Stimulated activated CD8-positive, alpha-beta memory T cell treated with anti-CD3 and anti-CD28 coated beads, Interleukin-4, amount 100 ng/mL, for 24 hours (primary cell): ENCODE results near the gene BICDL1.
"Not testable (repeated sequence)": the region's sequence is repeated elsewhere in the genome, so short reads cannot be mapped to it uniquely, and the experiment has no call there.

Experiments used
- DNase-seq: peaks from one replicate; pipeline ENCODE4 v3.0.0-alpha.2; 2020; ENCODE audit warnings: low read depth

BICDL1 gene, protein sequence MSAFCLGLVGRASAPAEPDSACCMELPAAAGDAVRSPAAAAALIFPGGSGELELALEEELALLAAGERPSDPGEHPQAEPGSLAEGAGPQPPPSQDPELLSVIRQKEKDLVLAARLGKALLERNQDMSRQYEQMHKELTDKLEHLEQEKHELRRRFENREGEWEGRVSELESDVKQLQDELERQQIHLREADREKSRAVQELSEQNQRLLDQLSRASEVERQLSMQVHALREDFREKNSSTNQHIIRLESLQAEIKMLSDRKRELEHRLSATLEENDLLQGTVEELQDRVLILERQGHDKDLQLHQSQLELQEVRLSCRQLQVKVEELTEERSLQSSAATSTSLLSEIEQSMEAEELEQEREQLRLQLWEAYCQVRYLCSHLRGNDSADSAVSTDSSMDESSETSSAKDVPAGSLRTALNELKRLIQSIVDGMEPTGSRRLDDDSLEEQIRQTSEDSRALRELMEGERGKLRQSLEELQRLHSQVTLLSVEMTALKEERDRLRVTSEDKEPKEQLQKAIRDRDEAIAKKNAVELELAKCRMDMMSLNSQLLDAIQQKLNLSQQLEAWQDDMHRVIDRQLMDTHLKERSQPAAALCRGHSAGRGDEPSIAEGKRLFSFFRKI

DNA sequence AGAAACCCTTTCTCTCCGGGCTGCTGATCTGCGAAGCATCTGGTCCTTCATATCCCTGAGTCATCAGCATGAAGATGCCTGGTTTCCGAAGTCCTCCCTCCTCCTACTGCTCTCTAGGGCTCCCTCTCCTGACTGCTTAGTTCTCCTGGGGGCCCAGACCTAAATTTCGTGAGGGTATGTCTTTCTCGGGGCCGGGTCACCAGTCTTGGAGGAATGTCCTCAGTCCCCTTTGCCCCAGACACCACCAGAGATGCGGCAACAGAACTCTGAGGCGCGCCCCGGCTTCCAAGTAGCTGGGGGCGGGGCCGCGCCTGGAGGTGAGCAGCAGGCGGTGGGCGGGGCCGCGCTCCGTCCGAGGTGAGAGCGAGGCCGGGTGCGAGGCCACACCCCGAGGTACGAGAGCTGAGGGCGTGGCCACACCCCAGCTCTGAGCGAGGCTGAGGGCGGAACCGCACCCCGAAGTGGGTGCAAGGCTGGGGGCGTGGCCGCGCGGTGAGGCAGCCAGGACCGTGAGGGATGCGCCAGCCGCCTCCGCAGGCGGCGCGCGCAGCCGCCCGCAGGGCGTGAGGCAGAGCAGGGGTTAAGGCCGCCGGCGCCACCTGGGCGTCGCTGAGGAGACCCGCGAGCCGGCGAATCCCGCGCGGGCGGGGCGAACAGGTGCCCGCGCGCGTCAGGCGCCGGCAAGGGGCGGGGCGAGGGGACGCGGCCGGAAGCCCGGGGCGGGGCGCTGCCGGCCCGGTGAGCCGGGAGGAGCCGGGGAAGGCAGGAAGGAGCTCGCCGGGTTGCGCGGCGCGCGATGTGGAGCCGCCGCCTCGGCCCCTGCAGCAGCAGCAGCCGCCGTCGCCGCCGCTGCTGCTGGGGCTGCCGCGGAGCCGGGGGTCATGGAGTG lies at the start of gene BICDL1:
TSS of gene BICDL1 (plus strand) at position 765 of the 889 bp plus-strand sequence. CDS start 633 bp downstream, outside the sequence.
- DNase-seq: peak; percentile 94

DNA sequence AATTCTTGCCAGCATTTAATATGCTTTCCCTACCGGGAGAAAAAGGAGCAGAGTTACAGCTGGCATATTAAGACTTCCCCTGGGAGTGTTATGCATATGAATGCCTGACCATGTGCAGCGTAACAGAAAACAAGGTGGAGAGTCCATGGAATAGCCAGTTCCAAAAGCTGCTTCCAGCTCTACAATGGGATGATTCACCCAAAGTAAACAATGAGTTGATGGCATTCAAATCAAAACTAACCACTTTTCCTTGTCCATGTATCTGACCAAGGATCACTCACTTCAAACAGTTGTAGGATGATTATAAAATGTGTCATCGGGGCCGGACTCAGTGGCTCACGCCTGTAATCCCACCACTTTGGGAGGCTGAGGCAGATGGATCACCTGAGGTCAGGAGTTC lies 48.1 kb upstream of the BICDL1 start:
- no peak for DNase-seq

DNA sequence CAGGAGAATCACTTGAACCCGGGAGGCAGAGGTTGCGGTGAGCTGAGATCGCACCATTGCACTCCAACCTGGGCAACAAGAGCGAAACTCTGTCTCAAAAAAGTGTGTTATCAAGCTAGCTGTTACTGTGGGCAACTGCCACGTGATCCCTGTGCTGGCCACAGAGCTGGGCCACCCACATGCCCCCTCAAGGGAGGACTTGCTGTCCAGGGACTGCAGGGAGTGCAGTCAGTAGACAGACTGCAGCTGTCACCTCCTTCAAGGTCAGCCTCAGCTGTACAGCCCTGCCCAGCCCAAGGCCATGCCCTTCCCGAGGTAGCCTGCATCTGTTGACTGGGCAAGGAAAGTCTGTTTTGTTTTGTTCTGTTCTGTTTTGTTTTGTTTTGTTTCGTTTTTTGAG lies 46.6 kb upstream of the BICDL1 start:
- DNase-seq: no peak

DNA sequence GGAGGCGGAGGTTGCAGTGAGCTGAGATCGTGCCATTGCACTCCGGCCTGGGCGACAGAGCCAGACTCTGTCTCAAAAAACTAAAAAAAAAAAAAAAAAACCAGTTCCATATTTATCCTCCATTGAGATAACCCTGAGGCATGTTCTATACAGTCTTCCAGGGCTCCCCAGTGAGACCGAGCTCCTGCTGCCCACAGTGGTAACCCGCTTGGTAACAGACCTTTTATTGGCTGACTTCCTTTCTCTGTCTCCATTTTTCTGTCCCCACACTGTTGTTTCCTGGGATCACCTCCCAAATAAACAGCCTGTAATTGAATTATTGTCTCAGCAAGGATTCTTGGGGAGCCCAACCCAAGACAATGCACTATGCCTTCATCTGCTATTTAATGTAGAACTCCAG lies 42.8 kb upstream of the BICDL1 start:
- no peak for DNase-seq

DNA sequence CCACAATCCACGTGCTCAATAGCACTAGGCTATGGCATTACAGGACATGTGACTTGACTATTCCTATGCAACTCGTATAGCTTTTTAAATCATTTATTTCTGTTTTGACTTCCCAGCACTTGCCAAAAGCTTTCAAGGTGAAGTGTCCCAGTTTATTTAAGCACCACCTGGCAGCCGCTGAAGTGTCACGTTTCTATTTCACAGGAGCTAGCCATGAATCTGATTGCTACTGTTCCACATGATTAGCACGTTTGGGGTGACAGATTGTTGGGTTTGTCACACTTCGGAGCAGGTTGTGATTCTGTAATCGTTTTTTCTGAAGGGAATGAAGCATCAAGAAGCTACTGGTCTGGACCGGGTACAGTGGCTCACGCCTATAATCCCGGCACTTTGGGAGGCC lies 39.9 kb upstream of the BICDL1 start:
- no peak for DNase-seq

DNA sequence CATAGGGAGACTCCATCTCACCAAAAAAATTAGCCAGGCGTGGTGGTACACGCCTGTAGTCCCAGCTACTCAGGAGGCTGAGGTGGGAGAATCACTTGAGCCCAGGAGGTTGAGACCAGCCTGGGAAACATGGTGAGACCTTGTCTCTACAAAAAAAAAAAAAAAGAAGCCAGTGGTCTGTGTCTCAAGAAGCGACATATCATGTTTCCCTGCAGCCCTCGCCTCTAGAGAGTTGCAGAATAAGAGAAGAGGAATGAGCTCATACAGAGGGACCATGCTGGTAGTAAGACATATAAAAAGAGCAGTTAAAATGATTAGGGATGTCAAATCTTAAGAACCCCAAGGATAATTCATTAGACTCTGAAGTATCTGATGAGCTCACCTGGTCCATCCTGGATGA lies 39.4 kb upstream of the BICDL1 start:
- no peak for DNase-seq

DNA sequence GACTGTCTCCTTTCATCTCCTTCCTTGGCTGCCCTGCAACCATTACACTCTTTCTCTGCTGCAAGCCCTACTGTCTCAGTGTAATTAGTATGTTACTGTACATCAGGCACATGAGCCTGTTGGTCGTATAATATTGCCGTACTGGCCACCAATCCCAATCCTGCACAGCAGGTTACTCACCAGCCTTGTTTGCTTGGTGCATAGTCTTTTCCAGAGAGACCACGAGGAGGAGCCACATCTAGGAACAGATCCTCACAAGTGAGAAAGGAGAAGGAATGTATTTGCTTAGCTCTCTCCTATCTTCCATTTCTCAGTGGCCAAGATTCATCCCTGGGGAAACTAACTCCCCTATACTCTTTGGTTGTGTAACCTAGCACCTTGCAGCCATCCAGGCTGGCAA lies 33.0 kb upstream of the BICDL1 start:
- DNase-seq: no peak

DNA sequence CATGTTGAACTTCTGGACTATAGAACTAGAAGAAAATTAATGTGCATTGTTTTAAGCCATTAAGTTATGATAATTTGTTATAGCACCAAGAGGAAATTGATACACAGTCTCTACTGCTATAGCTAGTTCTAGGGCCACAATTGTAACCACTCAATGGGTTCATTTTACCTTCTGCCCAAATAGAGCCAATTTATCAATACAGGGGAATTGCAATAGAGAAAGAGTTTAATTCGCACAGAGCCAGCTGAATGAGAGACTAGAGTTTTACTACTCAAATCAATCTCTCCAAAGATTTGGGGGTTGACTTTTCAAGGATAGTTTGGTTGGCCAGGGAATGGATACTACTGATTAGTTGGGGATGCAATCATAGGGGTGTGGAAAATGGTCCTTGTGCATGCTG lies 31.9 kb upstream of the BICDL1 start:
- DNase-seq: no peak

DNA sequence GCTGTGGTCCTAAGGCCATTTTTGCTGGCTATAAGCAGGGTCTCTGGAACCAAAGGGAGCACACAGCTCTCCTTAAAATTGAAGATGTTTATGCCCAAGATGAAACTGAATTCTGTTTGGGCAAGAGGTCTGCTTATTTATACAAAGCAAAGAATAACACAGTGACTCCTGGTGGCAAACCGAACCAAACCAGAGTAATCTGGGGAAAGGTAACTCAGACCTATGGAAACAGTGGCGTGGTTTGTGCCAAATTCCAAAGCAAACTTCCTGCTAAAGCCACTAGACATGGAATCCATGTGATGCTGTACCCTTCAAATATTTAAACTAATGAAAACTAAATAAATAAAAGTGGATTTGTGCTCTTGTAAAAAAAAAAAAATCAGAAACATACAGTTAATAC lies 29.6 kb upstream of the BICDL1 start:
- no peak for DNase-seq

DNA sequence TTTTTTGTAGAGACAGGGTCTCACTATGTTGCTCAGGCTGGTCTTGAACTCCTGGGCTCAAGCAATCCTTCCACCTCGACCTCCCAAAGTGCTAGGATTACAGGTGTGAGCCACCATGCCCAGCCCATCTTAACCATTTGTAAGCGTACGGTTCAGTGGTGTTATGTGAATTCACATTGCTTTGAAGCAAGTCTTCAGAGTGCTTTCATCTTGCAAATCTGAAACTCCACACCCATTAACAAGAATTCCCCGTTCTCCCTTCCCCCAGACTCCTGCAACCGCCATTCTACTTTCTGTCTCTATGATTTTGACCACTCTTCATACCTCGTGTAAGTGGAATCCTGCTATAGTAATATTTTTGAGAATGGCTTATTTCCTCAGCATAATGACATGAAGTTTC lies 24.9 kb upstream of the BICDL1 start:
- no peak for DNase-seq

DNA sequence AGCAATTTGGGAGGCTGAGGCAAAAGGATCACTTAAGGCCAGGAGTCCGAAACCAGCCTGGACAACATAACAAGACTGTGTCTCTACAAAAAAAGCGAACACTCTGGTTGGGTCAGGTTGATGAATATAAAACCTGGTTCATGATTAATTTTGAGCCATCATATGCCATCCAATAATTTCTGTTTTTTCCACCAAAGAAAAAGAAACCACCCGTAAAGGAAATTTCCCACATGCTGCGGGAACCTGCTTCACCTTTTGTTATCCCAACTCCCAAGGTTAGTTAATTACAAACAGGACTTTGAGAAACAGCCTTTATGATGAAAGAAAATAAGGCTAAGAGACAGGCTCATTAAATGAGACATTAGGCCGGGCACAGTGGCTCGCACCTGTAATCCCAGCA lies 24.1 kb upstream of the BICDL1 start:
- DNase-seq: no peak

DNA sequence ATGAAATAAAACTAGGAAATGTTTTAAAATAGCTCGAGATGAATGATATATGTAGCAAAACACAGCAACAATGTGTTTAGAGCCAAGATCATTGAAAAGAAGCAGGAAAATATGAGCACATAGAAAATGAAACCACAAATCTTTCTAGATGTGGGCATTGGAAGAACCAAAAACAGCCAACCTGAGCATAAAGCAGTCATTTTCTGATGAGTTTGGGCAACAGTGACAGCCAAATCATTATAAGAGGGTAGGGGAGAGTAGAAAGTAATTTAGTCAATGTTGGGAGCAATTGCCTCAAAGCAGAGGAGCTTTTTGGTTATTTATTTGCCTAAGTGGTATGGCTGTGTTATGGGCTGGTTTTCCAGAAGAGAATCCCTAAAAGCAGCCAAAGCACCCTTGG lies 8.8 kb upstream of the BICDL1 start:
- no peak for DNase-seq

DNA sequence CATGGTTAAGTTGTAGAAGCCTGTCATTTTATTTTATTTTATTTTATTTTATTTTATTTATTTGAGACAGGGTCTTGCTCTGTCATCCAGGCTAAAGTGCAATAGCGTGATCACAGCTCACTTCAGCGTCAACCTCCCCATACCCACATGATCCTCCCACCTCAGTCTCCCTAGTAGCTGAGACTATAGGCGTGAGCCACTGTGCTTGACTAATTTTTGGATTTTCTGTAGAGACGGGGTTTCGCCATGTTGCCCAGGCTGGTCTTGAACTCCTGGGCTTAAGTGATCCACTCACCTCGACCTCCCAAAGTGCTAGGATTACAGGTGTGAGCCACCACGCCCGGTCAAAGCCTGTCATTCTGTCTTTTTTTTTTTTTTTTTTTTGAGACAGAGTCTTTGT lies 8.3 kb upstream of the BICDL1 start:
- not testable (repeated sequence) for DNase-seq

DNA sequence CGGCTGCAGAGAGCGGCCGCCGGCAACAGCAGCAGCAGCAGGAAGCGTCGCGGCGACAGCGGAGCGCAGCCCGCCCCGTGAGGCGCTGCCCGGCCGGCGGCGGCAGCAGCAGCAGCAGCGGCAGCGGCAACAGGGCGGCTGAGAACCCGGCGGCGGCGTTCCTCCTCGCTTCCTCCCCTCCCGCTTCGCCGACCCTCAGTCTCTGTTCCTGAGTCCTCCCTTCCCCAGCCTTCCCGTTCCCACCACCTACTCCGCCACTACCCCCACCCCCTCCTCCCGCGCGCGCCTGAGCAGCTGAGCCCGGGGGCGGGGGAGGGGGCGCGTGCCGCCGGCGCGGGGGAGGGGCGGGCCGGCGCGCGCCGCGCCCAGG lies 310 bp downstream of the BICDL1 start:
- peak; percentile 15 for DNase-seq

DNA sequence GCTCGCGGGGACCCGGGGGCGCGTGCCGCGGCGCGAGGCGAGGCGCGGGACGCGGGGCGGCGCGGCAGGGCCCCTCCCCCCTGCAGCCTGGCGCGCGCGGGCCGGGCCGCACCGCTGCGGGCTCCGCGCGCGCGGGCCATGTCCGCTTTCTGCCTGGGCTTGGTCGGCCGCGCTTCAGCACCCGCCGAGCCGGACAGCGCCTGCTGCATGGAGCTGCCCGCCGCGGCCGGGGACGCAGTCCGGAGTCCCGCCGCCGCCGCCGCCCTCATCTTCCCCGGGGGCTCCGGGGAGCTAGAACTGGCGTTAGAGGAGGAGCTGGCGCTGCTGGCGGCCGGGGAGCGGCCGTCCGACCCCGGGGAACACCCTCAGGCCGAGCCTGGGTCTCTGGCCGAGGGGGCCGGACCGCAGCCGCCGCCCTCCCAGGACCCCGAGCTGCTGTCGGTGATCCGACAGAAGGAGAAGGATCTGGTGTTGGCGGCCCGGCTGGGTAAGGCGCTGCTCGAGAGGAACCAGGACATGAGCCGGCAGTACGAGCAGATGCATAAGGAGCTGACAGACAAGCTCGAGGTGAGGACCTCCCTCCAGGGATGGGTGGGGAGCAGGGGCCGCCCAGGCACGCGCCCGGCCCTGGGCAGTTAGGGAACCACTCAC lies 820 bp downstream of the BICDL1 start:
- peak; percentile 63 for DNase-seq

DNA sequence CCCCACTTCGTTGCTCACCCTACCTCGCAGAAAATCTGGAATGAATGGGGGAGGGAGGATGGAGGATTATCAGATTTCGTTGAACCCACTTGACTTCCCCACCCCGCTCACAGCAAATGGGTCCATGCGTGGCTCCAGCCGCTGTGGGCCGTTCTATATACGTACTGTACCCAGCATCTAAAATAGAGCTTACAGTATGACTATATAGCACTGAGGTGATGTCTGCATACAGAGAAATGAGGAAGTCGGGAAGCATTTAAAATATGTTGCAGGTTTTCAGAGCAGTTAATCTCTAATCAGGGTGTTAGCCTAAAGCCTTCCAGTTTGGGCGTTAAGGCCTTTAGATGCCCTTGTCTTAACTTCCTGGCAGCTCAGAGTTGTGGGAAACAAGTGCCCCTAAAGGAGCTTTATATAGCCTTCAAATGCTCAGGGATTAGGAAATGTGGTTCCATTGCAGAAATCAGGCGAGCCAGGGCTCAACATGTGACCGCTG lies 1.4 kb downstream of the BICDL1 start:
- no peak for DNase-seq

DNA sequence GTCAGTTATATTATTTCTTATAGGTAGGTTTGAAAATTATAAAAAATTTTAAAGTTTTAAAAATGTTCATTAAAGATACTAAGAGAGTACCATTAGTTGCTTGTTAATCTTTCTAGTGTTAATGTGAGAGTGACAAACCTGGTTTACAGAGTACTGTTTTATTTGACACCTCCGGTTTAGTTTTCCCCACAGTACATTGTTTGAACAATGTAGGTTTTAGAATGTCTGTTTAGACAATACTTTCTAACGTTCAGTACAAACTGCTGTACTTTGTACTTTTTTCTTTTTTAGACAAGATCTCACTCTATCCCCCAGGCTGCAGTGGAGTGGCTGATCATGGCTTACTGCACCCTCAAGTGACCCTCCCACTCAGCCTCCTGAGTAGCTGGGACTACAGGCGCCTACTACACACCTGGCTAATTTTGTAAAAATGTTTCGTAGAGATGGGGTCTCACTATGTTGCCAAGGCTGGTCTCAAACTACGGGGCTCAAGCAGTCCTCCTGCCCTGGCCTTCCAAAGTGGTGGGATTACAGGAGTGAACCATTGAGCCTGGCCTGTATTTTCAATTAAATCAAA lies 3.2 kb downstream of the BICDL1 start:
- DNase-seq: no peak

DNA sequence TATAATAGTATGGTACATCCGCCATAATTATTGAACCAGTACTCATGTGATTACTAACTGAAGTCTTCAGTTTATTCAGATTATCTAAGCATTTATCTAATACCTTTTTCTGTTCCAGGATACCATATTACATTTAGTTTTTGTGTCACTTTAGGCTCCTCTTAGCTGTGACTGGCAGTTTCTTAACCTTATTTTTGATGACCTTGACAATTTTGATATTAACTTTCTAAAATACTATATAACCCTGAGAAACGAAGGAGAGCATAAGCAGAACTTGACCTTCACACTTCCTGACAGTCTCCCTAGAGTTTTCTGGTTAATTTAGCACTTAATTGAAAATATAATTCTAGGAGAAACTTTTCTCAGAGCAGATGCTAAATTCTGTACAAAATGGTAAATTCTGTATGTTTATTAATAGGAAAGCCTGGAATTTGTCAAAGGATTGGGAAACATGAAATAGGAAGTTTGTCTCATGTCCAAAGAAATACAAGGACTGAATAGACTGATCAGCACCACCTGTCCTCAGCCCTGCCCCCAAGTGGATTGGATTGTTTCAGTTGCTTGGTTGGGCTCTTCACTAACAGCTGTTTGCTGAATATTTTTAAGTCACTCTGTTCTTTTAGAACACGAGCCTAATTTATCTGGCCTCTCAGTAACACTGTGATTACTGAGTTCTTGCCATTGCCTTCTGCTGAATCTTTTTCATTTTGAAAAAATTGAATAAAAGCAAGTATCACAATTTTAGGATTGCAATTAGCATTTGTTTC lies 6.0 kb downstream of the BICDL1 start:
- no peak for DNase-seq

DNA sequence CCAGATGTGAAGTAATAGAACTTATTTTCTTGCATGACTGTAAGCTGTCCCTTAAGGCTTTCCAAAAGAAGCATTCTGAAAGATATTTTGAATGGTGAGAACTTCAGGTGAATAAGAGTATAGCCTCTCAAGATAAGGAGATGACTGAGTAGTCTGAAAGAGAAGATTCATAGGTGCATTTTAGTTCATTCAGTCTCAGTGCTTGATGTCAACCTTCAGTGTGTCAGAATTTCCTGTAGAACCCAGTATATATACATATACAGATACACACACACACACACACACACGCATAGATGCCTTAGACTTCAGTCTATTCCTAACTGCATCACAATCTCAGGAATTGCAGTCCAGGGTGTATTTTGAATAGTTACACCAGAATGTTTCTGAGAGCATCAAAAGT lies 7.4 kb downstream of the BICDL1 start:
- DNase-seq: no peak

DNA sequence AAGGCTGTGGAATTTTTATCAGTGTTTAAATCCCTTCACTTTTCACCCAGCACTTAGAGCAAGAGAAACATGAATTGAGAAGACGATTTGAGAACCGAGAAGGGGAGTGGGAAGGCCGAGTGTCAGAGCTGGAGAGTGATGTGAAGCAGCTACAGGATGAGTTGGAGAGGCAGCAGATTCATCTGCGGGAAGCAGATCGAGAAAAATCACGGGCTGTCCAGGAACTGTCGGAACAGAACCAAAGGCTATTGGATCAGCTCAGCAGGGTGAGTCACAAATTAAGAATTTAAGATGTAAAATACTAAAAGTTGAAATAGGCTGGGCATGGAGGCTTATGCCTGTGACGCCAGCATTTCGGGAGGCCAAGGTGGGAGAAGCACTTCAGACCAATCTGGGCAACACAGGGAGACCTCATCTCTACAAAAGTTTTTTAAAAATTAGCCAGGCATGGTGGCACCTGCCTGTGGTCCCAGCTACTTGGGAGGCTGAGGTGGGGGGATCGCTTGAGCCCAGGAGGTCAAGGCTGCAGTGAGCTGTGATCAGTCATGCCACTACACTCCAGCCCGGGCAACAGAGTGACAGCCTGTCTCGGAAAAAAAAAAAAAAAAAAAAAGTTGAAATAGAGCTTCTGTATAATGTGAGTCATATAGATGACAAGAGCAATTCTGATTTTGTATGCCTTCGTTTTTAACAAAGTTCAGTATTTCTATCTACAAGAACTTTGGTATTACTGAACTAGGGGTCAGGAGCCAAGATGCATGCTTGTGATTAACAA lies 9.6 kb downstream of the BICDL1 start:
- no peak for DNase-seq
